HL-60 (cell line): ENCODE measurements around the gene RSU1.

ENCODE experiments used
- DNase-seq, 2 experiments: peaks; one replicate each; pipeline ENCODE4 v3.0.0-alpha.2; 2010 to 2020; ENCODE audit warnings: low read depth in 1 of 2, low spot score in 1 of 2
- H3K27ac ChIP-seq: fragments of 250-450 bp; sonication (Bioruptor Pico); replicated peaks from 2 replicates; pipeline ENCODE4 v1.5.1; 2020; ENCODE audit warnings: mild to moderate bottlenecking, moderate library complexity
- H3K27me3 ChIP-seq: fragments of 250-450 bp; sonication (Bioruptor Pico); 2 replicates; pipeline ENCODE4 v1.5.1; 2021; ENCODE audit warnings: mild to moderate bottlenecking, moderate library complexity; ENCODE audit not compliant: insufficient read depth, poor library complexity, severe bottlenecking
- H3K4me3 ChIP-seq: replicated peaks from 2 replicates; pipeline ENCODE4 v1.5.1; 2011; ENCODE audit warnings: mild to moderate bottlenecking, control low read depth, low read length; ENCODE audit not compliant: insufficient read depth
- GABPA ChIP-seq: IDR thresholded peaks from 2 replicates; pipeline ENCODE4 v1.6.1; 2012; ENCODE audit warnings: low read depth
- POLR2AphosphoS5 ChIP-seq: IDR thresholded peaks from 2 replicates; pipeline ENCODE4 v1.6.1; 2012; ENCODE audit warnings: low read depth
- SPI1 ChIP-seq: IDR thresholded peaks from 2 replicates; pipeline ENCODE4 v1.6.1; 2012; ENCODE audit warnings: low read depth, mild to moderate bottlenecking, borderline replicate concordance
- TF ChIP-seq, protein P1 (sequence below): IDR thresholded peaks from 2 replicates; pipeline ENCODE4 v1.6.1; 2012; ENCODE audit warnings: low read depth; ENCODE audit not compliant: insufficient replicate concordance
- TF ChIP-seq, protein P2 (sequence below): IDR thresholded peaks from one replicate; pipeline ENCODE4 v1.5.1; 2011; ENCODE audit warnings: low read length, control low read depth, inconsistent platforms; ENCODE audit not compliant: insufficient read depth

The RSU1 gene

DNA sequence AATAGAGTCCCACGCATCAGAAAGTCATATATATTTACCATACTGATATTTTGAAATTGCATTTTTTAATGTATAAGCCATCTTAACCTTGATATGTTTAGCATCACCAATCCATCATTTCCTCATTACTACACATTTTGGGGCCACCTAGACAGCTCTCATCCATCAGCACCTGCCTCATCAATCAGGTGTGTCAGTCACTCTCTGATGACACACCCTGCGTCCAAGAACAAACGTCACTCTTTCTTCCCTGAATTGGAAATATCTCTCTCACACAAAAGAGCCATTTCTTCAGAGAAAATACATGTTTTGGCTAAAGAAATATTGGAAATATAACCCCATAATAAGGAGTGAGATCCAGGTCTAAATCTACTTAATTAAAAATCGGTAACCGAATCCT lies 38.9 kb upstream of the RSU1 start:
- Histone ChIP-seq H3K4me3 (no peak overlapping the region), H3K27me3 (no peaks in the 10 kb centered on the region), H3K27ac (no peak overlapping the region)
- DNase-seq = no peak
- TF ChIP-seq GABPA (no peak), SPI1 (no peak), POLR2AphosphoS5 (no peak)
- TF ChIP-seq, protein P1, sequence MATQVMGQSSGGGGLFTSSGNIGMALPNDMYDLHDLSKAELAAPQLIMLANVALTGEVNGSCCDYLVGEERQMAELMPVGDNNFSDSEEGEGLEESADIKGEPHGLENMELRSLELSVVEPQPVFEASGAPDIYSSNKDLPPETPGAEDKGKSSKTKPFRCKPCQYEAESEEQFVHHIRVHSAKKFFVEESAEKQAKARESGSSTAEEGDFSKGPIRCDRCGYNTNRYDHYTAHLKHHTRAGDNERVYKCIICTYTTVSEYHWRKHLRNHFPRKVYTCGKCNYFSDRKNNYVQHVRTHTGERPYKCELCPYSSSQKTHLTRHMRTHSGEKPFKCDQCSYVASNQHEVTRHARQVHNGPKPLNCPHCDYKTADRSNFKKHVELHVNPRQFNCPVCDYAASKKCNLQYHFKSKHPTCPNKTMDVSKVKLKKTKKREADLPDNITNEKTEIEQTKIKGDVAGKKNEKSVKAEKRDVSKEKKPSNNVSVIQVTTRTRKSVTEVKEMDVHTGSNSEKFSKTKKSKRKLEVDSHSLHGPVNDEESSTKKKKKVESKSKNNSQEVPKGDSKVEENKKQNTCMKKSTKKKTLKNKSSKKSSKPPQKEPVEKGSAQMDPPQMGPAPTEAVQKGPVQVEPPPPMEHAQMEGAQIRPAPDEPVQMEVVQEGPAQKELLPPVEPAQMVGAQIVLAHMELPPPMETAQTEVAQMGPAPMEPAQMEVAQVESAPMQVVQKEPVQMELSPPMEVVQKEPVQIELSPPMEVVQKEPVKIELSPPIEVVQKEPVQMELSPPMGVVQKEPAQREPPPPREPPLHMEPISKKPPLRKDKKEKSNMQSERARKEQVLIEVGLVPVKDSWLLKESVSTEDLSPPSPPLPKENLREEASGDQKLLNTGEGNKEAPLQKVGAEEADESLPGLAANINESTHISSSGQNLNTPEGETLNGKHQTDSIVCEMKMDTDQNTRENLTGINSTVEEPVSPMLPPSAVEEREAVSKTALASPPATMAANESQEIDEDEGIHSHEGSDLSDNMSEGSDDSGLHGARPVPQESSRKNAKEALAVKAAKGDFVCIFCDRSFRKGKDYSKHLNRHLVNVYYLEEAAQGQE = no peak
- TF ChIP-seq, protein P2, sequence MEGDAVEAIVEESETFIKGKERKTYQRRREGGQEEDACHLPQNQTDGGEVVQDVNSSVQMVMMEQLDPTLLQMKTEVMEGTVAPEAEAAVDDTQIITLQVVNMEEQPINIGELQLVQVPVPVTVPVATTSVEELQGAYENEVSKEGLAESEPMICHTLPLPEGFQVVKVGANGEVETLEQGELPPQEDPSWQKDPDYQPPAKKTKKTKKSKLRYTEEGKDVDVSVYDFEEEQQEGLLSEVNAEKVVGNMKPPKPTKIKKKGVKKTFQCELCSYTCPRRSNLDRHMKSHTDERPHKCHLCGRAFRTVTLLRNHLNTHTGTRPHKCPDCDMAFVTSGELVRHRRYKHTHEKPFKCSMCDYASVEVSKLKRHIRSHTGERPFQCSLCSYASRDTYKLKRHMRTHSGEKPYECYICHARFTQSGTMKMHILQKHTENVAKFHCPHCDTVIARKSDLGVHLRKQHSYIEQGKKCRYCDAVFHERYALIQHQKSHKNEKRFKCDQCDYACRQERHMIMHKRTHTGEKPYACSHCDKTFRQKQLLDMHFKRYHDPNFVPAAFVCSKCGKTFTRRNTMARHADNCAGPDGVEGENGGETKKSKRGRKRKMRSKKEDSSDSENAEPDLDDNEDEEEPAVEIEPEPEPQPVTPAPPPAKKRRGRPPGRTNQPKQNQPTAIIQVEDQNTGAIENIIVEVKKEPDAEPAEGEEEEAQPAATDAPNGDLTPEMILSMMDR = no peak

- H3K27me3 ChIP-seq = no peaks in the 10 kb centered on the region
- H3K4me3 ChIP-seq = no peak overlapping the region
- TF ChIP-seq SPI1 (no peak), GABPA (no peak), POLR2AphosphoS5 (no peak)
- TF ChIP-seq, protein P2 = no peak
- TF ChIP-seq, protein P1 = no peak
- H3K27ac ChIP-seq = no peak overlapping the region
- no peak for DNase-seq
Measured at GRCh38 chr10:16854623-16855022, 37.4 kb upstream of the RSU1 start.

DNA sequence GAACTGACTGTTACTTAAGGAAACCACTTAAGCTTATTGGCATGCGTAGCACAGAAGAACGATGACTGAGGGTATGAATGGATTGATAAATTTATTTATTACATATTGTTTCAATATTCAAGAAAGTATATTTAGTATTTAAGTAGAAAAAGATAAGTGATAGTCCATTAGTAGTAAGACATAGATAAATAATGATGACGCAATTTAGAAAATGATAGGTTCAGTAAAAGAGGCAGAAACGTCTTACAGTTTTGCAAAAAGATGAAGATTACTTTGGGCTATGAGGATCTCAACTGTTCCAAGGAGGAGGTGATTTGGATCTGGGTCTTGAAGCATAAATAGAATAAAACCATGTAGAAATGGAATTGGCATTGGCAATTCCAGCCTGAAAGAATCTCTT lies 36.6 kb upstream of the RSU1 start:
- no peak overlapping the region for H3K4me3 ChIP-seq

More for the DNA sequence above, 36.6 kb upstream of the RSU1 start:
- TF ChIP-seq, protein P1 = no peak
- TF ChIP-seq, protein P2 = no peak
- no peak for TF ChIP-seq SPI1
- no peak for TF ChIP-seq POLR2AphosphoS5
- no peak for TF ChIP-seq GABPA
- Histone ChIP-seq H3K27ac (no peak overlapping the region), H3K27me3 (no peaks in the 10 kb centered on the region)
- DNase-seq = no peak
